ENCODE data around the gene ADAMTS17. TPM values are rescaled to one million over a fixed set of nuclear protein-coding genes. Genes with fewer than 3 reads are reported as not detected.

The ADAMTS17 gene
- total and polyA plus RNA-seq, 8 donors = 4.2 to 16.4 (median 10.8) TPM

DNA sequence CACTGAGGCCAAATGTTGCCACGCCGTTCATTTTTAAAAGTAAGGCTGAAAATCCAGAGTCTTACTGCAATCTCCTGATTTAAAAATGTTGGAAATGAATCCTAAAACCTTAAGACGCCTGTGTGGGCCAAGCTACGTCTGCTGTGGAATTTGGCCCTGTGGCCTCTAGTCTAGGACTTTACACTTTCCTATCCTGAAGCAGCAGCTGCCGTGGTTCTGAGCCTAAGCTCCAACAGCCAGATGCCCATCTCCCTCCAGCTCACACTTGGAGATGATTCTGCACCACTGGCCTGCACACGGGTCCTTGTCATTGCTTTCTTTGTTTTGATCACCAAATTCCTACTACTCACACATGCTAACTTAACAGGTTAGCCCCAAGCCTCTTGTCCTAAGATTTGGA is 322.2 kb downstream of the ADAMTS17 start:
- no peak overlapping the region for H3K27ac ChIP-seq
- intact Hi-C loops (cut with DNase I) = no loop called here
- H3K36me3 ChIP-seq = no peaks in the 10 kb centered on the region
- no peaks in the 10 kb centered on the region for H3K27me3 ChIP-seq
- no peak overlapping the region for H3K4me3 ChIP-seq
- ATAC-seq = no peak
- WGBS, 2 donors = 90% methylated on average over 6 of the region's 6 CpGs
- no peak for DNase-seq
- TF ChIP-seq, protein P1, sequence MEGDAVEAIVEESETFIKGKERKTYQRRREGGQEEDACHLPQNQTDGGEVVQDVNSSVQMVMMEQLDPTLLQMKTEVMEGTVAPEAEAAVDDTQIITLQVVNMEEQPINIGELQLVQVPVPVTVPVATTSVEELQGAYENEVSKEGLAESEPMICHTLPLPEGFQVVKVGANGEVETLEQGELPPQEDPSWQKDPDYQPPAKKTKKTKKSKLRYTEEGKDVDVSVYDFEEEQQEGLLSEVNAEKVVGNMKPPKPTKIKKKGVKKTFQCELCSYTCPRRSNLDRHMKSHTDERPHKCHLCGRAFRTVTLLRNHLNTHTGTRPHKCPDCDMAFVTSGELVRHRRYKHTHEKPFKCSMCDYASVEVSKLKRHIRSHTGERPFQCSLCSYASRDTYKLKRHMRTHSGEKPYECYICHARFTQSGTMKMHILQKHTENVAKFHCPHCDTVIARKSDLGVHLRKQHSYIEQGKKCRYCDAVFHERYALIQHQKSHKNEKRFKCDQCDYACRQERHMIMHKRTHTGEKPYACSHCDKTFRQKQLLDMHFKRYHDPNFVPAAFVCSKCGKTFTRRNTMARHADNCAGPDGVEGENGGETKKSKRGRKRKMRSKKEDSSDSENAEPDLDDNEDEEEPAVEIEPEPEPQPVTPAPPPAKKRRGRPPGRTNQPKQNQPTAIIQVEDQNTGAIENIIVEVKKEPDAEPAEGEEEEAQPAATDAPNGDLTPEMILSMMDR (IDR thresholded peaks at IDR 0.05) = no peak
- H3K4me1 ChIP-seq = no peaks in the 10 kb centered on the region
- no peak for FAIRE-seq
- H3K9me3 ChIP-seq = no peaks in the 10 kb centered on the region

DNA sequence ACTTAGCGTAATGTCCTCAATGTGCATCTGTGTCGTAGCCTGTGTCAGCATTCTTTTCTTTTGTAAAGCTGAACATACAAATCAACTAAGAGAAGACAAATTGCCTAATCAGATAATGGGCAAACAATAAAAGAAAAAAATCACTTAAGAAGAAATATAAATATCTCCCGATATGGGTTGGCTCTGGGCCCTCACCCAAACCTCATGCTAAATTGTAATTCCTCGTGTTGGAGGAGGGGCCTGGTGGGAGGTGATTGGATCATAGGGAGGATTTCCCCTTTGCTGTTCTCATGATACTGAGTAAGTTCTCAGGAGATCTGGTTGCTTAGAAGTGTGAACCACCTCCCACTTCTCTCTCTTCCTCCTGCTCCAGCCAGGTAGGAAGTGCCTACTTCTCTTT is 323.6 kb downstream of the ADAMTS17 start:
- intact Hi-C loops (cut with DNase I) = no loop called here
- Histone ChIP-seq H3K9me3 (no peaks in the 10 kb centered on the region), H3K27ac (no peak overlapping the region), H3K4me3 (no peak overlapping the region), H3K4me1 (no peaks in the 10 kb centered on the region), H3K36me3 (no peaks in the 10 kb centered on the region), H3K27me3 (no peaks in the 10 kb centered on the region)
- 62 to 70% methylated on average over 4 of the region's 4 CpGs for WGBS, 2 donors
- FAIRE-seq (no peak), ATAC-seq (no peak), DNase-seq (no peak)
- TF ChIP-seq, protein P1 (IDR thresholded peaks at IDR 0.05) = no peak

DNA sequence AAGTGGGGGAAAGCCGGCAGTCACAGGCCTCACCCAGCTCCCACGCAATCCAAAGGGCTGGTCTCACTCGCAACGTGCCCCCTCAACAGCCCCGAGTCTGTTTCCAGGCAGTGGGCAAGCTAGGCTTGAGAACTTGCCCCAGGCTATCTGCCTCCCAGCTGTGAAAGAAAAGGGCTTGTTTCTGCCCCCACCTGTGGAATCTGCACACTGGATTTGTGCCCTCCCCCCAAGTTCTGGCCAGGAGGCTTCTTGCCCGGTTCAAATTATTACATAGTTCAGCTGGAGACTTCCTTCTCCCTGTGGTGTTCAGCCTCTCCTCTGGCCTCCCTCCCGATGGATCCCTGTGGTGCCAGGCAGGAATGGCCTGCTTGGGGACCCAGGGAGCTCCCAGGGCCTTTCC is 324.6 kb downstream of the ADAMTS17 start:
- intact Hi-C loops (cut with DNase I) = no loop called here

DNA sequence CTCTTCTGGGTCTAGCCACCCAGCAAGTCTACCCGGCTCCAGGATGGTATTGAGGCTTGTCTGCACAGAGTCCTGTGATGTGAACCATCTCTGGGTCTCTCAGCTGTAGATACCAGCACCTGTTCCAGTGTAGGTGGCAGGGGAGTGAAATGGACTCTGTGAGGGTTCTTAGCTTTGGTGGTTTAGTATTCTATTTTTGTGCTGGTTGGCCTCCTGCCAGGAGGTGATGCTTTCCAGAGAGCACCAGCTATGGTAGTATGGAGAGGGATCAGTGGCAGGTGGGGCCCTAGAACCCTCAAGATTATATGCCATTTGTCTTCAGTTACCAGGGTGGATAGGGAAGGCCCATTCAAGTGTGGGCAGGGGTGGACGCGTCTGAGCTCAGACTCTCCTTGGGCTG is 325.1 kb downstream of the ADAMTS17 start:
- DNase-seq (no peak), FAIRE-seq (no peak), ATAC-seq (no peak)
- H3K4me1 ChIP-seq = no peaks in the 10 kb centered on the region
- H3K27ac ChIP-seq = no peak overlapping the region
- 97 to 98% methylated on average over 3 of the region's 3 CpGs for WGBS, 2 donors
- intact Hi-C loops (cut with DNase I) = no loop called here
- H3K4me3 ChIP-seq = no peak overlapping the region
- no peaks in the 10 kb centered on the region for H3K27me3 ChIP-seq
- TF ChIP-seq, protein P1 (IDR thresholded peaks at IDR 0.05) = no peak
- H3K9me3 ChIP-seq = no peaks in the 10 kb centered on the region
- no peaks in the 10 kb centered on the region for H3K36me3 ChIP-seq

More for the DNA sequence above, 324.6 kb downstream of the ADAMTS17 start:
- DNase-seq (no peak), FAIRE-seq (no peak), ATAC-seq (no peak)
- H3K36me3 ChIP-seq = no peaks in the 10 kb centered on the region
- no peaks in the 10 kb centered on the region for H3K9me3 ChIP-seq
- no peak overlapping the region for H3K4me3 ChIP-seq
- H3K27me3 ChIP-seq = no peaks in the 10 kb centered on the region
- H3K4me1 ChIP-seq = no peaks in the 10 kb centered on the region
- WGBS, 2 donors = 95 to 96% methylated on average over 7 of the region's 7 CpGs
- TF ChIP-seq, protein P1 (IDR thresholded peaks at IDR 0.05) = no peak
- H3K27ac ChIP-seq = no peak overlapping the region

DNA sequence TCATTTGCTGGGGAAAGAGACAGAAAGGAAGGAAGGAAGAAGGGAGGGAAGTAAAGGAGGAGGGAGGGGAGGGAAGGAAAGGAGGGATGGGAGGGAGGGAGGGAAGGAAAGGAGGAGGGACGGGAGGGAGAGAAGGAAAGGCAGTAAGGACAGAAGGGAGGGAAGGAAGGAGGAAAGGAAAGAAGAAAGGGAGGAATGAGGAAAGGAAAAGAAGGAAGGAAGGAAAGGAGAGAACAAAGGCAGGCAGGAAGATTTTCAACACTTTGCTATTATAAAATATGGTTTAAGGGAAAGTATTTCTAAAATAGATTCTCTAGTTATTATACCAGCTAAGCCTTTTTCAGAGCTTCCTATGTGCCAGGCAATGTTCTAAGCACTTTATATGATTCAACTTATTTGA is 330.5 kb downstream of the ADAMTS17 start:
- WGBS, 2 donors = 77 to 93% methylated on average over 1 of the region's 1 CpG
- no peak for DNase-seq
- ATAC-seq = no peak
- no peak for FAIRE-seq
- Histone ChIP-seq H3K9me3 (no peaks in the 10 kb centered on the region), H3K4me1 (no peaks in the 10 kb centered on the region), H3K4me3 (no peak overlapping the region), H3K36me3 (no peaks in the 10 kb centered on the region), H3K27me3 (no peaks in the 10 kb centered on the region), H3K27ac (no peak overlapping the region)
- TF ChIP-seq, protein P1 (IDR thresholded peaks at IDR 0.05) = no peak
- intact Hi-C loops (cut with DNase I) = no loop called here
